ENCODE data around the gene EFCAB13.

Gene EFCAB13

GRCh38 chr17:47301831-47302230 is 21.9 kb upstream of the EFCAB13 start:
- Histone ChIP-seq H3K4me1 (ENCODE audit: insufficient read depth, insufficient read length) (no peaks in the 10 kb centered on the region), H3K9ac (ENCODE audit: insufficient read length, low read depth) (no peak overlapping the region), H3K27me3 (ENCODE audit: insufficient read depth, insufficient read length) (no peaks in the 10 kb centered on the region), H3K36me3 (ENCODE audit: insufficient read depth, insufficient read length, low read length) (peaks cover 9% of the 10 kb centered on the region), H3K4me3 (ENCODE audit: insufficient read length, low read depth) (no peak overlapping the region), H3K9me3 (ENCODE audit: insufficient read depth, low read length) (no peaks in the 10 kb centered on the region)
- TF ChIP-seq YY1 (IDR thresholded peaks at IDR 0.05; ENCODE audit: insufficient read depth, insufficient read length) (no peak), SUZ12 (IDR thresholded peaks at IDR 0.05; ENCODE audit: extremely low read depth, insufficient read depth, insufficient read length) (no peak), ZNF274 (IDR thresholded peaks at IDR 0.05; ENCODE audit: low read depth, low read length) (no peak)
- no peak for DNase-seq (ENCODE audit: low read depth, low spot score)

DNA sequence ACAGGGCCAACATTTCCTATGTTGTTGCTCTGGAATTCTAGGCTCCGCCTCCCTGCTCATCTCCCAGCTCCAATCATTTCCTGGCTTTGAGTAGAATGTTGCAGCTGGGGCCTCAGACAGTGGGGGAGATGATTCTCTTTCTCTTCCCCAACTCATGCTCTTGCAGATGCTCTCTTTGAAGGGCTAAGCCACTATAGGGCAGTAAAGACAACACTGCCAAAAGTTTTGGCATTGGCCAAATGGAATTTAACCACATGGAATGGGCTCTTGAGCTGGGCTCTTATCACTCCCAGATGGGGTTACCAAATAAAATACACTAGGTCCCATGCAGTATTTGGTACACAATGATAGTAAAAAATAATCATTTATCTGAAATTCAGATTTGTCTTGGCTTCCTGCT is 19.6 kb upstream of the EFCAB13 start:
- TF ChIP-seq SUZ12 (IDR thresholded peaks at IDR 0.05; ENCODE audit: extremely low read depth, insufficient read depth, insufficient read length) = no peak
- no peak for TF ChIP-seq ZNF274 (IDR thresholded peaks at IDR 0.05; ENCODE audit: low read depth, low read length)
- no peak for TF ChIP-seq YY1 (IDR thresholded peaks at IDR 0.05; ENCODE audit: insufficient read depth, insufficient read length)
- Histone ChIP-seq H3K27me3 (ENCODE audit: insufficient read depth, insufficient read length) (no peaks in the 10 kb centered on the region), H3K4me1 (ENCODE audit: insufficient read depth, insufficient read length) (no peaks in the 10 kb centered on the region), H3K36me3 (ENCODE audit: insufficient read depth, insufficient read length, low read length) (peaks cover 9% of the 10 kb centered on the region), H3K4me3 (ENCODE audit: insufficient read length, low read depth) (no peak overlapping the region), H3K9me3 (ENCODE audit: insufficient read depth, low read length) (no peaks in the 10 kb centered on the region), H3K9ac (ENCODE audit: insufficient read length, low read depth) (no peak overlapping the region)
- DNase-seq (ENCODE audit: low read depth, low spot score) = no peak

GRCh38 chr17:47305302-47305923 is 18.3 kb upstream of the EFCAB13 start:
- no peak overlapping the region for H3K4me3 ChIP-seq (ENCODE audit: insufficient read length, low read depth)
- H3K9ac ChIP-seq (ENCODE audit: insufficient read length, low read depth) = no peak overlapping the region
- H3K27me3 ChIP-seq (ENCODE audit: insufficient read depth, insufficient read length) = no peaks in the 10 kb centered on the region
- no peaks in the 10 kb centered on the region for H3K4me1 ChIP-seq (ENCODE audit: insufficient read depth, insufficient read length)
- no peak for TF ChIP-seq SUZ12 (IDR thresholded peaks at IDR 0.05; ENCODE audit: extremely low read depth, insufficient read depth, insufficient read length)
- TF ChIP-seq YY1 (IDR thresholded peaks at IDR 0.05; ENCODE audit: insufficient read depth, insufficient read length) = no peak
- no peak for TF ChIP-seq ZNF274 (IDR thresholded peaks at IDR 0.05; ENCODE audit: low read depth, low read length)
- DNase-seq (ENCODE audit: low read depth, low spot score) = no peak
- H3K9me3 ChIP-seq (ENCODE audit: insufficient read depth, low read length) = no peaks in the 10 kb centered on the region
- peaks cover 9% of the 10 kb centered on the region for H3K36me3 ChIP-seq (ENCODE audit: insufficient read depth, insufficient read length, low read length)

DNA sequence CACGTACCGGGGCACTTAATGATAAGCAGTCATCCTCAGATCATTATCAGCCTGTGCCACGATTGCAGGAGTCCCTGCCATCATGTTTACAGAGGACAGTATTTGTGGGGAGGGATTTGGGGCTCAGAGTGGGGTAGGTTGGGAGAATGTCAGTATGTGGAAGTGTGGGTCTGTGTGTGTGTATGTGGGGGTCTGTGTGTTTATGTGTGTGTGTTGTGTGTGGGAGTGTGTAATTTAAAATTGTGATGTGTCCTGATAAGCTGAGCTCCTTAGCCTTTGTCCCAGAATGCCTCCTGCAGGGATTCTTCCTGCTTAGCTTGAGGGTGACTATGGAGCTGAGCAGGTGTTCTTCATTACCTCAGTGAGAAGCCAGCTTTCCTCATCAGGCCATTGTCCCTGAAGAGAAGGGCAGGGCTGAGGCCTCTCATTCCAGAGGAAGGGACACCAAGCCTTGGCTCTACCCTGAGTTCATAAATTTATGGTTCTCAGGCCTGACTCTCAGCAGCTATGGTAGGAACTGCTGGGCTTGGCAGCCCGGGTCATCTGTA is 13.5 kb upstream of the EFCAB13 start:
- Histone ChIP-seq H3K9me3 (ENCODE audit: insufficient read depth, low read length) (no peaks in the 10 kb centered on the region), H3K36me3 (ENCODE audit: insufficient read depth, insufficient read length, low read length) (no peaks in the 10 kb centered on the region), H3K4me1 (ENCODE audit: insufficient read depth, insufficient read length) (no peaks in the 10 kb centered on the region), H3K4me3 (ENCODE audit: insufficient read length, low read depth) (no peak overlapping the region), H3K27me3 (ENCODE audit: insufficient read depth, insufficient read length) (no peaks in the 10 kb centered on the region), H3K9ac (ENCODE audit: insufficient read length, low read depth) (no peak overlapping the region)
- no peak for DNase-seq (ENCODE audit: low read depth, low spot score)
- TF ChIP-seq ZNF274 (IDR thresholded peaks at IDR 0.05; ENCODE audit: low read depth, low read length) (no peak), SUZ12 (IDR thresholded peaks at IDR 0.05; ENCODE audit: extremely low read depth, insufficient read depth, insufficient read length) (no peak), YY1 (IDR thresholded peaks at IDR 0.05; ENCODE audit: insufficient read depth, insufficient read length) (no peak)

- H3K9me3 ChIP-seq (ENCODE audit: insufficient read depth, low read length) = no peaks in the 10 kb centered on the region
- no peak for TF ChIP-seq ZNF274 (IDR thresholded peaks at IDR 0.05; ENCODE audit: low read depth, low read length)
- no peak for TF ChIP-seq SUZ12 (IDR thresholded peaks at IDR 0.05; ENCODE audit: extremely low read depth, insufficient read depth, insufficient read length)
- no peak for TF ChIP-seq YY1 (IDR thresholded peaks at IDR 0.05; ENCODE audit: insufficient read depth, insufficient read length)
- DNase-seq (ENCODE audit: low read depth, low spot score) = no peak
- H3K9ac ChIP-seq (ENCODE audit: insufficient read length, low read depth) = no peak overlapping the region
- no peak overlapping the region for H3K4me3 ChIP-seq (ENCODE audit: insufficient read length, low read depth)
- H3K4me1 ChIP-seq (ENCODE audit: insufficient read depth, insufficient read length) = no peaks in the 10 kb centered on the region
- H3K36me3 ChIP-seq (ENCODE audit: insufficient read depth, insufficient read length, low read length) = no peaks in the 10 kb centered on the region
- no peaks in the 10 kb centered on the region for H3K27me3 ChIP-seq (ENCODE audit: insufficient read depth, insufficient read length)
Measured at GRCh38 chr17:47311420-47311819, 12.3 kb upstream of the EFCAB13 start.

- no peaks in the 10 kb centered on the region for H3K9me3 ChIP-seq (ENCODE audit: insufficient read depth, low read length)
- H3K4me3 ChIP-seq (ENCODE audit: insufficient read length, low read depth) = no peak overlapping the region
- DNase-seq (ENCODE audit: low read depth, low spot score) = no peak
- H3K27me3 ChIP-seq (ENCODE audit: insufficient read depth, insufficient read length) = no peaks in the 10 kb centered on the region
- H3K9ac ChIP-seq (ENCODE audit: insufficient read length, low read depth) = no peak overlapping the region
- no peak for TF ChIP-seq YY1 (IDR thresholded peaks at IDR 0.05; ENCODE audit: insufficient read depth, insufficient read length)
- TF ChIP-seq ZNF274 (IDR thresholded peaks at IDR 0.05; ENCODE audit: low read depth, low read length) = no peak
- no peak for TF ChIP-seq SUZ12 (IDR thresholded peaks at IDR 0.05; ENCODE audit: extremely low read depth, insufficient read depth, insufficient read length)
- H3K4me1 ChIP-seq (ENCODE audit: insufficient read depth, insufficient read length) = no peaks in the 10 kb centered on the region
- H3K36me3 ChIP-seq (ENCODE audit: insufficient read depth, insufficient read length, low read length) = no peaks in the 10 kb centered on the region
Measured at GRCh38 chr17:47315451-47316266, 8.1 kb upstream of the EFCAB13 start.

- Histone ChIP-seq H3K4me3 (ENCODE audit: insufficient read length, low read depth) (no peak overlapping the region), H3K27me3 (ENCODE audit: insufficient read depth, insufficient read length) (no peaks in the 10 kb centered on the region), H3K36me3 (ENCODE audit: insufficient read depth, insufficient read length, low read length) (no peaks in the 10 kb centered on the region), H3K4me1 (ENCODE audit: insufficient read depth, insufficient read length) (no peaks in the 10 kb centered on the region), H3K9ac (ENCODE audit: insufficient read length, low read depth) (no peak overlapping the region), H3K9me3 (ENCODE audit: insufficient read depth, low read length) (no peaks in the 10 kb centered on the region; the same call in 1 of the 2 replicates)
- no peak for DNase-seq (ENCODE audit: low read depth, low spot score)
- TF ChIP-seq SUZ12 (IDR thresholded peaks at IDR 0.05; ENCODE audit: extremely low read depth, insufficient read depth, insufficient read length) = no peak
- no peak for TF ChIP-seq ZNF274 (IDR thresholded peaks at IDR 0.05; ENCODE audit: low read depth, low read length)
- TF ChIP-seq YY1 (IDR thresholded peaks at IDR 0.05; ENCODE audit: insufficient read depth, insufficient read length) = no peak
Measured at GRCh38 chr17:47316311-47316710, 7.4 kb upstream of the EFCAB13 start.
